HG03558 (cell line): ENCODE measurements around the gene TGM4.

ENCODE experiments used
- ATAC-seq: cut with Tn5 transposase; IDR thresholded peaks from one replicate; pipeline ENCODE4 v1.9.1; 2021; ENCODE audit warnings: moderate number of reproducible peaks; ENCODE audit not compliant: unreplicated experiment; ENCODE audit errors: extremely low read depth

Gene TGM4

GRCh38 chr3:44910693-44911092, 36.3 kb downstream of the TGM4 start:
- ATAC-seq: no peak

- ATAC-seq: no peak
Measured at GRCh38 chr3:44913868-44914468, 39.6 kb downstream of the TGM4 start.

GRCh38 chr3:44914936-44915335, 40.5 kb downstream of the TGM4 start:
- ATAC-seq: no peak

GRCh38 chr3:44915702-44916438, 41.5 kb downstream of the TGM4 start:
- ATAC-seq: no peak

- no peak for ATAC-seq
Measured at GRCh38 chr3:44918087-44918486, 43.7 kb downstream of the TGM4 start.

GRCh38 chr3:44918581-44918980, 44.2 kb downstream of the TGM4 start:
- no peak for ATAC-seq

GRCh38 chr3:44920081-44920480, 45.7 kb downstream of the TGM4 start:
- no peak for ATAC-seq

- ATAC-seq: no peak
Measured at GRCh38 chr3:44923632-44924456, 49.4 kb downstream of the TGM4 start.

- no peak for ATAC-seq
Measured at GRCh38 chr3:44924457-44925084, 50.2 kb downstream of the TGM4 start.

GRCh38 chr3:44926172-44926571, 51.8 kb downstream of the TGM4 start:
- no peak for ATAC-seq

GRCh38 chr3:44926921-44927320, 52.5 kb downstream of the TGM4 start:
- no peak for ATAC-seq

- ATAC-seq: no peak
Measured at GRCh38 chr3:44927371-44927770, 53.0 kb downstream of the TGM4 start.

GRCh38 chr3:44929782-44930181, 55.4 kb downstream of the TGM4 start:
- ATAC-seq: no peak

- ATAC-seq: no peak
Measured at GRCh38 chr3:44930911-44931310, 56.5 kb downstream of the TGM4 start.

- ATAC-seq: no peak
Measured at GRCh38 chr3:44931791-44932190, 57.4 kb downstream of the TGM4 start.

- ATAC-seq: no peak
Measured at GRCh38 chr3:44932271-44932670, 57.9 kb downstream of the TGM4 start.

- ATAC-seq: no peak
Measured at GRCh38 chr3:44932986-44933944, 58.9 kb downstream of the TGM4 start.

GRCh38 chr3:44939581-44940036, 65.2 kb downstream of the TGM4 start:
- ATAC-seq: no peak

- no peak for ATAC-seq
Measured at GRCh38 chr3:44942202-44942921, 68.0 kb downstream of the TGM4 start.
